ENCODE results near the gene SURF4. TPM values are rescaled to one million over a fixed set of nuclear protein-coding genes. Genes with fewer than 3 reads are reported as not detected.
"Not testable (repeated sequence)": the region's sequence is repeated elsewhere in the genome, so short reads cannot be mapped to it uniquely, and the experiment has no call there.

The SURF4 gene
- total RNA-seq, 4 donors from 2014 or later: 141 to 266 (median 230) TPM

GRCh38 chr9:133323991-133324703, 51.7 kb downstream of the SURF4 start:
- no peak for DNase-seq (ENCODE audit: low spot score)

GRCh38 chr9:133323211-133323610, 52.6 kb downstream of the SURF4 start:
- no peak for DNase-seq (ENCODE audit: low spot score)
- no peak for TF ChIP-seq CTCF (IDR thresholded peaks at IDR 0.05)
- no peak for ATAC-seq (ENCODE audit: low FRiP score)

More at GRCh38 chr9:133323991-133324703, 51.7 kb downstream of the SURF4 start:
- no peak for TF ChIP-seq CTCF (IDR thresholded peaks at IDR 0.05)
- ATAC-seq (ENCODE audit: low FRiP score): no peak

GRCh38 chr9:133322701-133323100, 53.2 kb downstream of the SURF4 start:
- TF ChIP-seq CTCF (IDR thresholded peaks at IDR 0.05): no peak
- DNase-seq (ENCODE audit: low spot score) (no peak), ATAC-seq (ENCODE audit: low FRiP score) (no peak)

DNA sequence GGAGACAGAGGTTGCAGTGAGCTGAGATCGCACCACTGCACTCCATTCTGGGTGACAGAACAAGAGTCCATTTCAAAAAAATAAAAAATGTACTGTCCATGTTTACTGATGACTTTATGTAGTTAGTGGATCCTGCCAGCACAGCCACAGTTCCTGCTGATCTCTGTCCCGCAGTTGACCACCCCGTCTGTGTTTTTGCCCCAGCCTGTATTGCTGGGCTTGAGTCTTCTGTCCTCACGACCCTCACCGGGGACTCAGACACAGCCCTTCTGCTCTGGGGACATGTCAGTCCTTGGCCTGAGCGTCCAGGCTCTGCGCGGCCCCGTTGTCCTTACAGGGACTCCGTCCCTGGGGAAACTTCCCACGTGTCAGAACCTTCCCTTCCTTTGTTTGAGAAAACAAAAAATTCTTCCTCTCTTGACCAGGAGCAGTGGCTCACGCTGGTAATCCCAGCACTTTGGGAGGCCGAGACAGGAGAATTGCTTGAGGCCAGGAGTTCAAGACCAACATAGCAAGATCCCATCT, 54.4 kb downstream of the SURF4 start:
- ATAC-seq (ENCODE audit: low FRiP score): no peak
- DNase-seq (ENCODE audit: low spot score): no peak

GRCh38 chr9:133320421-133320881, 55.4 kb downstream of the SURF4 start:
- ATAC-seq (ENCODE audit: low FRiP score) (no peak), DNase-seq (ENCODE audit: low spot score) (no peak)
- TF ChIP-seq CTCF (IDR thresholded peaks at IDR 0.05): no peak

More for the DNA sequence above, 54.4 kb downstream of the SURF4 start:
- TF ChIP-seq CTCF (IDR thresholded peaks at IDR 0.05): no peak

GRCh38 chr9:133317551-133317950, 58.3 kb downstream of the SURF4 start:
- DNase-seq (ENCODE audit: low spot score): not testable (repeated sequence)

GRCh38 chr9:133315997-133316396, 59.9 kb downstream of the SURF4 start:
- DNase-seq (ENCODE audit: low spot score) (no peak), ATAC-seq (ENCODE audit: low FRiP score) (no peak)
- no peak for TF ChIP-seq CTCF (IDR thresholded peaks at IDR 0.05)

More at GRCh38 chr9:133317551-133317950, 58.3 kb downstream of the SURF4 start:
- not testable (repeated sequence) for ATAC-seq (ENCODE audit: low FRiP score)

Small RNA genes lying within 50 kb of the gene (small RNA-seq; reads per million reads assigned to genes)
- not detected for gene RF00019
- gene SNORD24: not detected
- not detected for gene SNORD36A
- gene SNORD36B: not detected
- not detected for gene SNORD36C

Other genes starting within 250 kb of the SURF4 start
- 10 to 100 TPM; 23.4 to 29.1 (median 26.9) TPM for gene GBGT1, start 212.1 kb downstream of the SURF4 start, total RNA-seq
- not detected for gene OBP2B, start 166.8 kb downstream of the SURF4 start, total RNA-seq
- gene ABO, start 100.9 kb downstream of the SURF4 start, total RNA-seq: 1 to 10 TPM; 1.8 to 7.3 (median 4.0) TPM
- 10 to 100 TPM; 10.5 to 47.8 (median 14.5) TPM for gene SURF6, start 39.9 kb downstream of the SURF4 start, total RNA-seq
- gene MED22, start 27.9 kb downstream of the SURF4 start, total RNA-seq: 10 to 100 TPM; 20.0 to 29.1 (median 24.5) TPM
- gene RPL7A, start 27.8 kb downstream of the SURF4 start, total RNA-seq: 1,000 to 10,000 TPM; 1,813 to 2,244 (median 1,961) TPM
- gene SURF1, start 19.6 kb downstream of the SURF4 start, total RNA-seq: 10 to 100 TPM; 30.3 to 47.1 (median 41.1) TPM
- 10 to 100 TPM in 3 of 4 donors, 1 to 10 TPM in 1; 8.4 to 25.5 (median 13.4) TPM for gene SURF2, start 19.5 kb downstream of the SURF4 start, total RNA-seq
- gene STKLD1, start 306 bp upstream of the SURF4 start, total RNA-seq: not detected
- gene REXO4, start 42.0 kb upstream of the SURF4 start, total RNA-seq: 10 to 100 TPM; 11.5 to 18.1 (median 15.4) TPM
- 1 to 10 TPM; 1.1 to 3.0 (median 1.2) TPM for gene ADAMTS13, start 46.3 kb upstream of the SURF4 start, total RNA-seq
- gene CACFD1, start 83.9 kb upstream of the SURF4 start, total RNA-seq: 1 to 10 TPM; 2.7 to 6.9 (median 4.8) TPM
- gene SLC2A6, start 103.0 kb upstream of the SURF4 start, total RNA-seq: 1 to 10 TPM; 2.1 to 4.9 (median 4.1) TPM
- not detected for gene MYMK, start 148.9 kb upstream of the SURF4 start, total RNA-seq
- gene ADAMTSL2, start 158.6 kb upstream of the SURF4 start, total RNA-seq: 1 to 10 TPM in 3 of 4 donors, under 1 TPM in 1; 0.63 to 4.7 (median 1.4) TPM
- gene FAM163B, start 233.3 kb upstream of the SURF4 start, total RNA-seq: not detected